Upper lobe of right lung (tissue), 1 donor: Measurements from ENCODE around the gene DCC. TPM values are rescaled to one million over a fixed set of nuclear protein-coding genes. Genes with fewer than 3 reads are reported as not detected.

ENCODE experiments used
- ATAC-seq: fragments of 200-7000 bp; cut with Tn5 transposase; one replicate; pipeline ENCODE4 v1.9.1; 2020; ENCODE audit warnings: mild to moderate bottlenecking, moderate library complexity
- DNase-seq: peaks from one replicate; pipeline ENCODE4 v3.0.0-alpha.2; 2020
- H3K27ac ChIP-seq: fragments of 200-600 bp; one replicate; pipeline ENCODE4 v1.8.0; 2022
- H3K27me3 ChIP-seq: fragments of 200-600 bp; one replicate; pipeline ENCODE4 v1.8.0; 2022; ENCODE audit warnings: mild to moderate bottlenecking
- H3K36me3 ChIP-seq: fragments of 200-600 bp; one replicate; pipeline ENCODE4 v1.8.0; 2022
- H3K4me1 ChIP-seq: fragments of 200-600 bp; one replicate; pipeline ENCODE4 v1.8.0; 2022
- H3K4me3 ChIP-seq: fragments of 200-600 bp; one replicate; pipeline ENCODE4 v1.8.0; 2022; ENCODE audit warnings: mild to moderate bottlenecking
- H3K9me3 ChIP-seq: fragments of 200-600 bp; one replicate; pipeline ENCODE4 v1.8.0; 2022
- CTCF ChIP-seq: fragments of 200-600 bp; IDR thresholded peaks from one replicate; pipeline ENCODE4 v1.8.0; 2022; ENCODE audit warnings: antibody characterized with exemption
- intact Hi-C: fragments of 100-400 bp; cut with DNase I; formaldehyde crosslinking; loops from one replicate; pipeline ENCODE4 v1.11.0; 2022
- total RNA-seq: library from RNA; stranded (reverse); fragmentation: NEBNext Ultra II Directional; extraction: Animal tissue kit (Norgen Biotek cat#: 25700); gene quantifications from one replicate; pipeline ENCODE4 v1.2.1, GENCODE V29; 2021
- donor health status: DM: no; HTN: yes; CAD: no; lungs with severe emphysema.

The DCC gene
- total RNA-seq, 1 donor from 2014 or later: 7.1 TPM

GRCh38 chr18:53521068-53521467 lies 1181.1 kb downstream of the DCC start:
- no peak for TF ChIP-seq CTCF
- no peak for ATAC-seq

GRCh38 chr18:53526101-53526870 lies 1186.3 kb downstream of the DCC start:
- intact Hi-C loops: no loop called here
- no peak for TF ChIP-seq CTCF
- H3K4me1 ChIP-seq: no peaks in the 10 kb centered on the region
- H3K4me3 ChIP-seq: no peak overlapping the region
- no peaks in the 10 kb centered on the region for H3K27me3 ChIP-seq
- DNase-seq: no peak
- no peak overlapping the region for H3K27ac ChIP-seq
- H3K9me3 ChIP-seq: no peaks in the 10 kb centered on the region
- no peaks in the 10 kb centered on the region for H3K36me3 ChIP-seq
- ATAC-seq: no peak

More at GRCh38 chr18:53521068-53521467, 1181.1 kb downstream of the DCC start:
- Histone ChIP-seq H3K4me1 (no peaks in the 10 kb centered on the region), H3K4me3 (no peak overlapping the region), H3K27ac (no peak overlapping the region), H3K27me3 (no peaks in the 10 kb centered on the region), H3K9me3 (no peaks in the 10 kb centered on the region), H3K36me3 (no peaks in the 10 kb centered on the region)
- intact Hi-C loops: no loop called here
- DNase-seq: no peak

- no peak for DNase-seq
- H3K27me3 ChIP-seq: no peaks in the 10 kb centered on the region
- H3K27ac ChIP-seq: no peak overlapping the region
- intact Hi-C loops: no loop called here
- no peaks in the 10 kb centered on the region for H3K4me1 ChIP-seq
- no peak overlapping the region for H3K4me3 ChIP-seq
- TF ChIP-seq CTCF: no peak
- no peak for ATAC-seq
- no peaks in the 10 kb centered on the region for H3K9me3 ChIP-seq
- H3K36me3 ChIP-seq: no peaks in the 10 kb centered on the region
Measured at GRCh38 chr18:53527365-53527764, 1187.4 kb downstream of the DCC start.

- intact Hi-C loops: no loop called here
- H3K27ac ChIP-seq: no peak overlapping the region
- DNase-seq: no peak
Measured at GRCh38 chr18:53531187-53531586, 1191.2 kb downstream of the DCC start.

GRCh38 chr18:53531896-53532295 lies 1191.9 kb downstream of the DCC start:
- intact Hi-C loops: no loop called here
- TF ChIP-seq CTCF: no peak
- H3K36me3 ChIP-seq: no peaks in the 10 kb centered on the region

More at GRCh38 chr18:53531187-53531586, 1191.2 kb downstream of the DCC start:
- H3K36me3 ChIP-seq: no peaks in the 10 kb centered on the region
- no peaks in the 10 kb centered on the region for H3K27me3 ChIP-seq
- no peak for ATAC-seq
- no peak for TF ChIP-seq CTCF
- H3K4me1 ChIP-seq: no peaks in the 10 kb centered on the region
- no peaks in the 10 kb centered on the region for H3K9me3 ChIP-seq
- no peak overlapping the region for H3K4me3 ChIP-seq

More at GRCh38 chr18:53531896-53532295, 1191.9 kb downstream of the DCC start:
- no peaks in the 10 kb centered on the region for H3K27me3 ChIP-seq
- H3K27ac ChIP-seq: no peak overlapping the region
- no peak for DNase-seq
- no peak for ATAC-seq
- no peaks in the 10 kb centered on the region for H3K4me1 ChIP-seq
- no peaks in the 10 kb centered on the region for H3K9me3 ChIP-seq
- H3K4me3 ChIP-seq: no peak overlapping the region
